A549 (cell line): ENCODE results near the gene METTL9. TPM values are rescaled to one million over a fixed set of nuclear protein-coding genes. Genes with fewer than 3 reads are reported as not detected.

ENCODE experiments used
- polyA plus RNA-seq, 4 experiments: library from polyadenylated mRNA; depleted of rRNA in 3 of 4; stranded (reverse); fragments of >200 nt; fragmentation: RNase III in 1 of 4; extraction: RNeasy Plus Mini Kit Qiagen cat#74134 plus additional on column Dnase treatment in 1 of 4; gene quantifications; 2 replicates in 3 of 4; 3 replicates in 1 of 4; pipeline ENCODE4 v1.2.3, GENCODE V29; 2011 to 2017
- small RNA-seq, 6 experiments: library from RNA; depleted of rRNA; stranded (forward); fragments of <200 nt; gene quantifications; one replicate each; pipeline ENCODE3, GENCODE V24; 2012

The METTL9 gene
- polyA plus RNA-seq, 2 of the 4 experiments (the other 2 are of a cell fraction), result 72.2 to 124 TPM

Small RNA genes lying within 50 kb of the gene (small RNA-seq; reads per million reads assigned to genes)
- 0 reads per million in 6 experiments for gene RF00478
- 0 to 194 (median 4.8) reads per million in 6 experiments for gene RNU6-1005P
- gene RNU6-196P, result 0 to 0.26 (median 0) reads per million in 6 experiments

Other genes starting within 250 kb of the METTL9 start
- not detected in 2 replicates for gene IGSF6, start 53.0 kb downstream of the METTL9 start, polyA plus RNA-seq (2011; rRNA removed)
- not detected in 3 replicates for gene IGSF6, start 53.0 kb downstream of the METTL9 start, polyA plus RNA-seq (2017; fragmentation: RNase III; extraction: RNeasy Plus Mini Kit Qiagen cat#74134 plus additional on column Dnase treatment)
- 0.05 and 0.08 TPM in 2 replicates for gene OTOA, start 64.4 kb downstream of the METTL9 start, polyA plus RNA-seq (2011; rRNA removed)
- gene OTOA, start 64.4 kb downstream of the METTL9 start, polyA plus RNA-seq (2017; fragmentation: RNase III; extraction: RNeasy Plus Mini Kit Qiagen cat#74134 plus additional on column Dnase treatment), result 0.04 TPM in 1 of 3 replicates, not detected in the others